ENCODE results near the gene GALNT7.

The GALNT7 gene

DNA sequence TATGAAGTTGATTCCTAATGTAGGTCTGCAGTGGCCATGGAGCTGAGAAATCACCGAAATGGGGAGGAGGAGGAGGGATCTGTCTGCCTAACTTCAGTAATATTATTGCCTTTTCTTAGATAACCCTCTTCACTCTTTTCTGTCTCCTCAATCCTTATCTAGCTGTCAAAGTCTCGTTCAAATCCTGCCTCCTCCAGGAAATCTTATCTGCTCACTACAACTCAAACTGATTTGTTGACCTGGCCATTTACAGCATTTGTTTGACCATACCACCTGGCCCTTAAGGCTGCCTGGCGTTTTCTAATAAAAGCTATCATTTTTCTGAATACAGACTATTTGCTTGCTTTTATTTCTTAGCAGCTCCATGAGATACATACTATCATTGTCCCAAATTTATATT is 33.8 kb downstream of the GALNT7 start:
- TF ChIP-seq, protein P1, sequence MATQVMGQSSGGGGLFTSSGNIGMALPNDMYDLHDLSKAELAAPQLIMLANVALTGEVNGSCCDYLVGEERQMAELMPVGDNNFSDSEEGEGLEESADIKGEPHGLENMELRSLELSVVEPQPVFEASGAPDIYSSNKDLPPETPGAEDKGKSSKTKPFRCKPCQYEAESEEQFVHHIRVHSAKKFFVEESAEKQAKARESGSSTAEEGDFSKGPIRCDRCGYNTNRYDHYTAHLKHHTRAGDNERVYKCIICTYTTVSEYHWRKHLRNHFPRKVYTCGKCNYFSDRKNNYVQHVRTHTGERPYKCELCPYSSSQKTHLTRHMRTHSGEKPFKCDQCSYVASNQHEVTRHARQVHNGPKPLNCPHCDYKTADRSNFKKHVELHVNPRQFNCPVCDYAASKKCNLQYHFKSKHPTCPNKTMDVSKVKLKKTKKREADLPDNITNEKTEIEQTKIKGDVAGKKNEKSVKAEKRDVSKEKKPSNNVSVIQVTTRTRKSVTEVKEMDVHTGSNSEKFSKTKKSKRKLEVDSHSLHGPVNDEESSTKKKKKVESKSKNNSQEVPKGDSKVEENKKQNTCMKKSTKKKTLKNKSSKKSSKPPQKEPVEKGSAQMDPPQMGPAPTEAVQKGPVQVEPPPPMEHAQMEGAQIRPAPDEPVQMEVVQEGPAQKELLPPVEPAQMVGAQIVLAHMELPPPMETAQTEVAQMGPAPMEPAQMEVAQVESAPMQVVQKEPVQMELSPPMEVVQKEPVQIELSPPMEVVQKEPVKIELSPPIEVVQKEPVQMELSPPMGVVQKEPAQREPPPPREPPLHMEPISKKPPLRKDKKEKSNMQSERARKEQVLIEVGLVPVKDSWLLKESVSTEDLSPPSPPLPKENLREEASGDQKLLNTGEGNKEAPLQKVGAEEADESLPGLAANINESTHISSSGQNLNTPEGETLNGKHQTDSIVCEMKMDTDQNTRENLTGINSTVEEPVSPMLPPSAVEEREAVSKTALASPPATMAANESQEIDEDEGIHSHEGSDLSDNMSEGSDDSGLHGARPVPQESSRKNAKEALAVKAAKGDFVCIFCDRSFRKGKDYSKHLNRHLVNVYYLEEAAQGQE (IDR thresholded peaks at IDR 0.05; ENCODE audit: insufficient read depth in 1 of 2, low read depth in 2 of 2, low read length in 2 of 2): no peak
- TF ChIP-seq FOXP2 (optimal IDR thresholded peaks at IDR 0.05; ENCODE audit: borderline replicate concordance, extremely low read depth, extremely low read length, insufficient read depth): no peak
- no peak for TF ChIP-seq SIN3A (IDR thresholded peaks at IDR 0.05; ENCODE audit: borderline replicate concordance, insufficient read depth, low read length)
- TF ChIP-seq TAF1 (IDR thresholded peaks at IDR 0.05; ENCODE audit: borderline replicate concordance, insufficient read depth, low read length): no peak
- no peak for TF ChIP-seq POLR2AphosphoS5 (IDR thresholded peaks at IDR 0.05; ENCODE audit: low read depth, low read length)

DNA sequence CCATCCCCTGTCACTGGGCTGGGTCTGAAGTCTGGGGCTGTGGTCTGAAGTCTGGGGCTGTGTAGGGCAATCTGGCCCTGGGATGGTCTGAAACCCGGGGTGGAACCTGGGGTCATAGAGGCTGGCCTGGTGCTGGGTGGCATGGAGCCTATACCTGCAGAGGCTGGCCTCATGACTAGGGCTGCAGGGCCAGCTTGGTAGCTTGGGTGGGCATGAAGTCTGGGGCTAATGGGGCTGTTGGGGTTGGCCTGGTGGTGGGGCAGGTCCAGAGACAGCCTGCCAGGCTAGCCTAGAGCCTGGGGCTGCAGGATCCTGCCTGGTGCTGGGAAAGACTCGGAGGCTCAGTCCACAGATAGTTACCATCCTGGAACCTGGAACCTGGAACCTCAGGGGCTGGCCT is 37.0 kb downstream of the GALNT7 start:
- TF ChIP-seq POLR2AphosphoS5 (IDR thresholded peaks at IDR 0.05; ENCODE audit: low read depth, low read length) (no peak), TAF1 (IDR thresholded peaks at IDR 0.05; ENCODE audit: borderline replicate concordance, insufficient read depth, low read length) (no peak), FOXP2 (optimal IDR thresholded peaks at IDR 0.05; ENCODE audit: borderline replicate concordance, extremely low read depth, extremely low read length, insufficient read depth) (no peak), SIN3A (IDR thresholded peaks at IDR 0.05; ENCODE audit: borderline replicate concordance, insufficient read depth, low read length) (no peak)
- TF ChIP-seq, protein P1 (IDR thresholded peaks at IDR 0.05; ENCODE audit: insufficient read depth in 1 of 2, low read depth in 2 of 2, low read length in 2 of 2): no peak

DNA sequence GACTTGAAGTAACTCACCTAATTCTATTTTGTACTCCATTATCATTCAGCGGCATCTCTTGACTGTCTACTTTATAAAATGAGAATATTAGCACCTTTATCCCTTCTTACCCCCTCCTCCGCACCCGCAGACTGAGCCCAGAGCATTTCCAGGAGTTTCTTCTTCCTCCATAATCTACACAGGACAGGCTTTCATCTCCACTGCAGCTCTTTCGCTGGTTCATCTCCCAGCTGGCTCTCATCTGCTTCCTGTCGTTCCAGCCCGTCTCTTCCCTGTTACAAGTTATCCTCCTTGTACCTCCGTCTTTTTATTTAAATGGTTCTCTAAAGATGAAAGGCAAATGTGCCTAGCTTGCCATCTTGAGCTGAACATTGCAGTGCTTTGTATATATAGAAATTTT is 39.8 kb downstream of the GALNT7 start:
- no peak for TF ChIP-seq POLR2AphosphoS5 (IDR thresholded peaks at IDR 0.05; ENCODE audit: low read depth, low read length)
- TF ChIP-seq FOXP2 (optimal IDR thresholded peaks at IDR 0.05; ENCODE audit: borderline replicate concordance, extremely low read depth, extremely low read length, insufficient read depth): no peak
- TF ChIP-seq SIN3A (IDR thresholded peaks at IDR 0.05; ENCODE audit: borderline replicate concordance, insufficient read depth, low read length): no peak
- no peak for TF ChIP-seq TAF1 (IDR thresholded peaks at IDR 0.05; ENCODE audit: borderline replicate concordance, insufficient read depth, low read length)
- TF ChIP-seq, protein P1 (IDR thresholded peaks at IDR 0.05; ENCODE audit: insufficient read depth in 1 of 2, low read depth in 2 of 2, low read length in 2 of 2): no peak

DNA sequence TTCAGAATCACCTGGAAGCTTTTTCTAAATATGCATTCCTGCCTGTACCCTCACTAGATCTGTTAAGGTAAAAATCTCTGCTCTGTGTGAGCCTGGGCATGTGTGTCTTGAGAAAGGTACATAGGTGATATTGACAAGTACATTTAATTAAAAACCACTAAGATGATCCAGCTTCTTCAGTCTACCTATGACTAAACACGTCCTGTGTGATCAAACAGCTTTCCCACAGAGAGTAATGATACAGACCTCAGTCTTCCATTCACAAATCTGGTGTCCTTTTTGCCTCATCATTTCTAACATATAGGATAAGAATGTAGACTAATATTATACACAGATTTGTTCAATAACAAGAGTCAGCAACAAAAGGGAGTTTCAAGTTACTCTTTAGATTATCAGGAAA is 42.6 kb downstream of the GALNT7 start:
- no peak for TF ChIP-seq FOXP2 (optimal IDR thresholded peaks at IDR 0.05; ENCODE audit: borderline replicate concordance, extremely low read depth, extremely low read length, insufficient read depth)
- no peak for TF ChIP-seq POLR2AphosphoS5 (IDR thresholded peaks at IDR 0.05; ENCODE audit: low read depth, low read length)
- TF ChIP-seq, protein P1 (IDR thresholded peaks at IDR 0.05; ENCODE audit: insufficient read depth in 1 of 2, low read depth in 2 of 2, low read length in 2 of 2): no peak
- no peak for TF ChIP-seq TAF1 (IDR thresholded peaks at IDR 0.05; ENCODE audit: borderline replicate concordance, insufficient read depth, low read length)
- no peak for TF ChIP-seq SIN3A (IDR thresholded peaks at IDR 0.05; ENCODE audit: borderline replicate concordance, insufficient read depth, low read length)

DNA sequence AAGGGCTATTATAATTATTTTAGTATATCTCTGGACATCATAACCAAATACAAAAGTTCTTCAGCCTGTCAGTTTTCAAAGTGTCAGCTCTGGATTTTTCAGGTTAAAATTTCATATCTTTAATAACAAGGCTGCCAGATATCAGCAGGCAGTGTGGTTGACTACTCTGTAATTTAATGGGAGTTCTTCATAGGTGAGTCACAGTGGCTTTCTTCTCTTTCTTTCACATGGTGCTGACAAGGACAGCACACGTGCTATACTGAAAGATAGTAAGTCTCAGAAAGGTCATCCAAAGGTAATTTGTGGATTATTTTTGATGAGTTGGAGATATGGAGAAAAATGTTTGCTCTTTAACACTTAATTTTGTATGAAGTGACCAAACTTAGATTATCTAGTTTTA is 43.2 kb downstream of the GALNT7 start:
- TF ChIP-seq, protein P1 (IDR thresholded peaks at IDR 0.05; ENCODE audit: insufficient read depth in 1 of 2, low read depth in 2 of 2, low read length in 2 of 2): peak in 1 of 2 experiments; percentile 68; a peak in 1 of 4 replicates
- TF ChIP-seq SIN3A (IDR thresholded peaks at IDR 0.05; ENCODE audit: borderline replicate concordance, insufficient read depth, low read length) (no peak), FOXP2 (optimal IDR thresholded peaks at IDR 0.05; ENCODE audit: borderline replicate concordance, extremely low read depth, extremely low read length, insufficient read depth) (no peak), POLR2AphosphoS5 (IDR thresholded peaks at IDR 0.05; ENCODE audit: low read depth, low read length) (no peak), TAF1 (IDR thresholded peaks at IDR 0.05; ENCODE audit: borderline replicate concordance, insufficient read depth, low read length) (no peak)

Measured in PFSK-1 (cell line).